WTC11 (cell line): ENCODE data around the gene SVIL.

Experiments
- ATF3 ChIP-seq: sonication (generic); formaldehyde crosslinking; conservative IDR thresholded peaks from 2 replicates; pipeline ENCODE4 v1.8.1; 2022; ENCODE audit warnings: mild to moderate bottlenecking, missing genetic modification reagents
- CREB1 ChIP-seq: sonication (generic); formaldehyde crosslinking; IDR thresholded peaks from 2 replicates; pipeline ENCODE4 v1.8.0; 2023; ENCODE audit warnings: mild to moderate bottlenecking, missing genetic modification reagents
- CTCF ChIP-seq: fragments of 200-600 bp; IDR thresholded peaks from 2 replicates; pipeline ENCODE4 v1.8.0; 2022; ENCODE audit warnings: antibody characterized with exemption
- E2F4 ChIP-seq: sonication (generic); formaldehyde crosslinking; IDR thresholded peaks from 2 replicates; pipeline ENCODE4 v1.8.1; 2022; ENCODE audit warnings: low read depth, mild to moderate bottlenecking, moderate library complexity, missing genetic modification reagents, borderline replicate concordance
- E2F5 ChIP-seq: sonication (generic); formaldehyde crosslinking; IDR thresholded peaks from 2 replicates; pipeline ENCODE4 v1.8.1; 2022; ENCODE audit warnings: mild to moderate bottlenecking, moderate library complexity, missing genetic modification reagents
- ZNF138 ChIP-seq: sonication (generic); formaldehyde crosslinking; conservative IDR thresholded peaks from 2 replicates; pipeline ENCODE4 v1.8.1; 2022; ENCODE audit warnings: mild to moderate bottlenecking, moderate library complexity, missing genetic modification reagents

- no peak for TF ChIP-seq CREB1
- TF ChIP-seq CTCF: no peak
- TF ChIP-seq E2F5 (CRISPR knock-in tag): no peak
- no peak for TF ChIP-seq ZNF138 (CRISPR knock-in tag)
- TF ChIP-seq ATF3: no peak
- TF ChIP-seq E2F4 (CRISPR knock-in tag): no peak
Observed at GRCh38 chr10:29627201-29628132, 7.3 kb downstream of the SVIL start.
